IMR-90 (cell line): Measurements from ENCODE around the gene OVCH1.

Experiments
- BHLHE40 ChIP-seq: fragments of 150-350 bp; IDR thresholded peaks from 2 replicates; pipeline ENCODE4 v1.6.1; 2016; ENCODE audit warnings: mild to moderate bottlenecking, low read depth, low read length
- CEBPB ChIP-seq: IDR thresholded peaks from 2 replicates; pipeline ENCODE4 v1.6.1; 2012; ENCODE audit warnings: low read depth, low read length, improper control_type of control experiment
- CTCF ChIP-seq: conservative IDR thresholded peaks from 2 replicates; pipeline ENCODE4 v1.5.1; 2012; ENCODE audit warnings: mild to moderate bottlenecking, low read depth, low read length, improper control_type of control experiment
- MXI1 ChIP-seq: IDR thresholded peaks from 2 replicates; pipeline ENCODE4 v1.6.1; 2012; ENCODE audit warnings: low read depth, mild to moderate bottlenecking, low read length, moderate library complexity, borderline replicate concordance
- POLR2A ChIP-seq: IDR thresholded peaks from 2 replicates; pipeline ENCODE4 v1.6.1; 2012; ENCODE audit warnings: mild to moderate bottlenecking, low read depth, low read length
- RAD21 ChIP-seq: IDR thresholded peaks from 2 replicates; pipeline ENCODE4 v1.6.1; 2012; ENCODE audit warnings: low read length, improper control_type of control experiment
- RCOR1 ChIP-seq: IDR thresholded peaks from 2 replicates; pipeline ENCODE4 v1.6.1; 2012; ENCODE audit warnings: mild to moderate bottlenecking, low read length, improper control_type of control experiment; ENCODE audit not compliant: insufficient replicate concordance
- USF2 ChIP-seq: fragments of 150-350 bp; IDR thresholded peaks from 2 replicates; pipeline ENCODE4 v1.6.1; 2017; ENCODE audit warnings: mild to moderate bottlenecking, antibody characterized with exemption, low read length, low read depth

- TF ChIP-seq BHLHE40 (no peak), CTCF (no peak), CEBPB (no peak), POLR2A (no peak), USF2 (no peak), MXI1 (no peak), RAD21 (no peak), RCOR1 (no peak)
Observed at GRCh38 chr12:29425722-29426121, 71.8 kb downstream of the OVCH1 start.
